Measurements from ENCODE around the gene GPR155.

GRCh38 chr2:174473796-174474195 is 13.0 kb downstream of the GPR155 start:
- TF ChIP-seq CTCF (conservative IDR thresholded peaks at IDR 0.05; ENCODE audit: low read depth, low read length) (no peak), MXI1 (IDR thresholded peaks at IDR 0.05; ENCODE audit: borderline replicate concordance, low read depth, low read length) (no peak), CHD1 (IDR thresholded peaks at IDR 0.05; ENCODE audit: low read depth, low read length) (no peak), MAFK (IDR thresholded peaks at IDR 0.05; ENCODE audit: low read depth, low read length) (no peak), POLR2A (IDR thresholded peaks at IDR 0.05; ENCODE audit: low read depth, low read length) (no peak)

Measured in IMR-90 (cell line).